NCI-H510A treated with DMSO at 0.1 percent for 48 hours (cell line): ENCODE data around the gene AMFR.

ENCODE experiments used
- DNase-seq: peaks from one replicate; lab custom pipeline; 2025; lab: John Stamatoyannopoulos, UW

AMFR gene

DNA sequence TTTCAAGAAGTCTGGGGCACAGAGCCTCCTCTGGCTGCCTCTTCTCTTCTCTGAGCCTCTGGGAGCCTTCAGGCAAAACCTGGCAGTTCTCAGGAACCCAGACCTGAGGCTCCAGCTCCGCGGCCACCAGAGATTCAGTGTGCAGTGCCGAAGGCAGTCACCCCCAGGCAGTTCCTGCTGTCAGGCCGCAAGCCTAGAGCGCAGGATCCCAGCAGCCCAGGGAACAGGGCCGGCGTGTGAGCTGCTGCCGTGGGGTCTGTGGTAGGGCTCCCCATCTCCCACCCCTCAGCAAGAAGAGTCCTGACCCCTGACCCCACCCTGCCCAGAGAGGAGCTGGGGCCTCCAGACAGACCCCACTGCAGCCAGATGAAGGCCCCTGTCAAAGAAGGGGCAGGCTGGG is 78.2 kb downstream of the AMFR start:
- DNase-seq = no peak

DNA sequence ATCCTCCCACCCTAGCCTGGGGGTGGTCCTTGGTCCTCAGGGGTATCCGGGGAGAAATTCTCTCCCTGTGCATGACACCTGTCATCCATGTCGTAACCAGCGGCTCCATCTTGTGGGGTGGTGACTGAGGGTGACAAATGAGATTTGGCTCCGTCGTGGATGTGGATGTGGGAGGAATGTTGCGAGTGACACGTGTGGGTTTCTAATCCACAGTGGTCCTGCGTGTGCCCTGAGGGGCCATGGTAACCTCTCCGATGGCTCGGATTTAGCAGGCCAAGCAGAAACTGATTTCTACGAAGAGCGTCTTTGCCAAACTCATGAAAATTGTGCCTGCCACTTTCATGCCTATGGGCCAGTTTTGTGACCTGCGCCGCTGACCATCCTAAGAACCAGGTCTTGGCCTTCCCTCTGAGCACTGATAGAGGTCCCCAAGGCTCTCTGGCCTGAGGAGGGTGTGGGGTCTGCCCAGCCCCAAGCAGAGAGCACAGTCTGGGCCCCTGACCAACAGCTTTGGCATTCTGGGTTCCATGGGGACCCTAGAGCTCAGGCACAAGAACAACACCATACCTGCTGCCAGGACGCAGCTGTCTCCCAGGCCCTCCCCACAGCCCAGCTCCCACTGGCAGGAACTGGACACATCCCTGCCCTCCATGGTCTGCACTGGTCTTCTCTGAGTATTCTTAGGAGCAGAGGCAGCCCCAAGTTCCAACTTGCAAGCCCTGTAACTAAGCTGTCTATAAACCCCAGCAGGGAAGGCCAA is 79.0 kb downstream of the AMFR start:
- no peak for DNase-seq

DNA sequence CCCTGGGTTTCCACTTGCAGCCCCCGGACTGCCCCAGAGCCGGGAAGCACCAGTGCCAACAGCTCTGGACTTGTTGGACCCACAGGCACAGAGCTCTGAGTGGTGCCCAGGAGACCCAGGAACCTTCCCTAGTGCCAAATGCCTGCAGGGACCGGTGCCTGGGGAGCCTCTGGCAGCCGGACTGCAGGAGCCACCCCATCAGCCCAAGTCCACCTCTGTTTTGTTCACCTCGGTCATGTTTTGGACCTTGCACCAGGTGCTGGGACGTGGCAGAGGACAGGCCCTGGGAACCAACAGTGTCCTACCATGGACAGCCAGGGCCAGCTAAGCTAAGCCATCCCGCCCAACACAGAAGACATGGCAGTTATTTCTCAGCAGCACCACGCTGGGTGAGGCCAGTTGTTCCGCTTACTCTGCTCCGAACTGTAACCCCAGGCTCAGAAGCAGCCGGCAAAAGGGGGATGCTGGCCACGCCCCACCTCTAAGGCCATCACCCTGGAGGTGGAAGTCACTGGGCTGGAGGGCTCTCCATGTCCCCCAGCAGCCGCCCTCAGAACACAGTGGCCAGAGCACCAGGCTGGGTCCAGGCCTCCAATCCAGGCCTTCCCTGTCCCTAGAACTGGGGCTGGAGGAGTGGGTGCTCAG is 79.8 kb downstream of the AMFR start:
- DNase-seq = no peak

DNA sequence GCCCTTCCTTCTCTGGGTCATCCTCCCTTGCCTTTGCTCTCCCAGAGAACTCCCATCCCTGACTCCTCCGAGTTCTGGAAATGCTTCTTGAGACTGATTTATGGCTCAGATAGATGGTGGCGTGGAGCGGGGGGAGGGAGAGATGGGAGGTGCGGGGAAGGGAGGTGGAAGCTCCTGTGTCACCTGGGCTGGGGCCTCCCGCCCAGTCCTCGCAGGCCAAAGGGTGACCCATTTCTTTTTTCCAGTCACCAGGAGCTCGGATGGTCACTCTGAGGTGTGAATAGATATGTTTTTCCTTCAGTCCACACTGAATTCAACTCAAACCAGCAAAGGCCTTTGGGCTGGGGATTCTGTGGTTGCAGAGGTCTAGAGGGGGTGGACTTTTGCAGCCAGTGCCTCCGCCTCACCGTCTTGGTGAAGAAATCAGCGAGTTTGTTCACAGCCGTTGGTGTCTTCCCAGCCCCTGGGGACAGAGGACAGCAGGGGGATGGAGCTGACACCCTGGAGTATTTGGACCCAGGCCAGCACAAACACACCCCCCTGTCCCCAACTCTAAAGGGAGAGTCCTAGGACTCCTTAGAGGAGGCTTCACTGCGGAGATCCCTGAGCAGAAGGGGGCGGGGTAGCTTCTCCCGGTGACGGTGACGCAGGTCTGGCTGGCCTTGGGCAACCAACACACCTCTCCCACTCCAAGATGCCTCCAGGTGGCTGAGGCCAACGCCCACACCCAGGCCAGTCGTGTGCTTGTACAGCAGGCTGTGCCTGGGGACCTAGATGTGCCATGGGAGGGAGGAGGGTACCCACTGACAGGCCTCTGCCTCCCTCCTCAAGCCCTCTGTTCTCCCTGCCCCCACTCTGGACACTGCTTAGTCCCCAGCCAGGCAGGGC is 80.6 kb downstream of the AMFR start:
- DNase-seq = no peak

DNA sequence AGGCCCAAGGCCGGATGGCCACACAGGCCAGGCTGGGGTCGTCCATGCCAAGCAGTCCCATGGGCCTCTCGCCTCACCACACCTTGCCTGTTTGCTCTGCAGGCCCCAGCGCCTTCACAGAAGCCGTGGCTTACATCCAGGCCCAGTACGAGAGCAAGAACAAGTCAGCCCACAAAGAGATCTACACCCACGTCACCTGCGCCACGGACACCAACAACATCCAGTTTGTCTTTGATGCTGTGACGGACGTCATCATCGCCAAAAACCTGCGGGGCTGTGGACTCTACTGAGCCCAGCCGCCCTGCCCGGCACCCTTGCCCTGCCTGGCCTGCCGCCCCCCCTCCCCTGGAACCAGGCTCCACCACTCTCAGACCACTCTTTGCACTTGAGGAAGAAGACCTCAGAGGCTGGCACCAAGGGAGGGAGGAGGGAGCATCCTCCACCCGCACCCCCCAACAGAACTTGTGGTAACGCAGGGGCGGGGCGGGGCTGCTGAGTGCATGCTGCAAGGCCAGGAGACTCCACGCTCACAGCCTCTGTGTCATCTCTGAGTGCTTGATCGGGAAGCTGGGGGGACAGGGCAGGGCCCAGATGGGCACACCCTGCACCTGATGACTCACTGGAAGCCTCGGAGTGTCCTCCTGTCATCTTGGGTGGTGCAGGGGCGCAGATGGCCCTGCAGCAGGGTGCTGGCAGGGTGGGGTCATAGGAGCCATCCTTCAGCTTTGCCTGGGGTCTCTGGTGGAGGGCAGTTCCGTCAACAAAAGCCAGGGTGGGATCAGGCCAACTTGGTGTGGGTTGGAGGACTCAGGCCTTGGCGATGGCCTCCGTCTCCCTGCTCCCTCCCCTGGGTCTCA is 81.5 kb downstream of the AMFR start:
- DNase-seq = no peak

DNA sequence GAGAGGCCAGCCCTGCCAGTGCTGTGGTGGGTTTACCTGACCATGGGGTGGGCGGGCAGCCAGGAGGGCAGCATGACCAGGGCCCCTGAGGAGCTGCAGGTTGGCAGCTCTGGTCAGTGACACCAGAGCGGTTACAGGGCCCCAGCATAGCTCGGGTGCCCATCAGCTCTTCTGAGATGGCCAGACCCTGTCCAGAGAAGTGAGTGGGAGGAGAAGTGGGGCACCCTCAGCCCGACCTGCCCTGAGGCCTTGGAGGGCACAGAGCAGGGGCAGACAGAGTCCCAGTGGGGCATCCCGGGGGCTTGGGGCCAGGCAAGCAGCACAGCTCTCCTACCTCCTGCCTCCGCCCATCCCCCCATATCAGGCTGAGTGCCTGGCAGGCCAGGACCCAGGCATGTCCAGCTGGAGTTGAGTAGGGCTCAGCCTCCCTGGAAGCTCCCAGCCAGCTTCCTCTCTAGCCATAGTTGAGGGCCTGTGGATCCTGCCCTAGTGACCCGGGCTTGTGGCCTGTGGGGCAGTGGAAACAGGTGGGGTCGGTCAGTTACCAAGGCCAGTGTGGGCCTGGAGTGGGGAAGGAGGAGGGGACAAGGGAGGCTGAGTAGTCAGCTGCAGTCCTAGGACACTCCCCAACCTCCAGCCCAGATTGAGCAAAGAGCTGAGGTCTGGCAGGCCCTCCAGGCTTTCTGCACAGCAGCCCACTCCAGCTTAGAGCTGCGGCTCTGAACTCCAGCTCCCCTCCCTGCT is 83.5 kb downstream of the AMFR start:
- DNase-seq = no peak

DNA sequence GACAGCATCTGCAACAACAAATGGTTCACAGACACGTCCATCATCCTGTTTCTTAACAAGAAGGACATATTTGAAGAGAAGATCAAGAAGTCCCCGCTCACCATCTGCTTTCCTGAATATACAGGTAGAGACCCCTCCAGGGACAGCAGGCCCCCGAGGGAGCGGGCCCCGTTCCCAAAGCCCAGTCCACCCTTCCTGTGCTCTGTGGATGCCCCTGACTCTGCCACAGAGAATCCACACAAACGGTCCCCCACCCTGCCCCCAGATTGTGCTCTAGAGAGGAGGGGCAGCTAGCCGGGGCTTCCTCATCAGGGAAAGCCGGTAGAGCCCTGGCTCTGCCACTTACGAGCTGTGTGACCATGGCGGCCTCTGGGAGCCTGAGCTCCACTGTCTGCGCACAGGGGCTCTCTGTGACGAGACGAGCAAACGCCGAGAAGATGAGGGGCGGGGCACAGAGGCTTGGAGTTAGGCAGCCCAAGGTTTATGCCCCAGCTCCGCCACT is 84.4 kb downstream of the AMFR start:
- no peak for DNase-seq

DNA sequence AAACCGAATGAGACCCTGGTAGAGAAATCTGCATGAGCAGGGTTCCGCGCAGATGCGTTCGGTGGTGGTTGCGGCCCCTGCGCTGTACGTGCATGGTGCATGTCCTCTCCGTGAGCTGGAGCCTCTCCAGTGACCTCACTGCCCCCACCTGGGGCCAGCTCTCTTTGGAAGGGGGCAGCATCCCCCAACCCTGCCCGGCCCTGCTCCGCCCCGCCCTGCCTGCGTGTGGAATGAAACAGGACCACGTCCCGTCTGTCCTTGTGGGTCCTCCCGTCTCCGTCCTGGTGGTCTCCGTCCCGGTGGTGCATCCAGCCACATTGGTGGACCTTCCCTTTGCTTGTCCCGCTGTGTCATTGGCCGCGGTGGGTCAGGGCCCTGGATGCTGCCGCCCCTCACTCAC is 84.9 kb downstream of the AMFR start:
- DNase-seq = no peak

DNA sequence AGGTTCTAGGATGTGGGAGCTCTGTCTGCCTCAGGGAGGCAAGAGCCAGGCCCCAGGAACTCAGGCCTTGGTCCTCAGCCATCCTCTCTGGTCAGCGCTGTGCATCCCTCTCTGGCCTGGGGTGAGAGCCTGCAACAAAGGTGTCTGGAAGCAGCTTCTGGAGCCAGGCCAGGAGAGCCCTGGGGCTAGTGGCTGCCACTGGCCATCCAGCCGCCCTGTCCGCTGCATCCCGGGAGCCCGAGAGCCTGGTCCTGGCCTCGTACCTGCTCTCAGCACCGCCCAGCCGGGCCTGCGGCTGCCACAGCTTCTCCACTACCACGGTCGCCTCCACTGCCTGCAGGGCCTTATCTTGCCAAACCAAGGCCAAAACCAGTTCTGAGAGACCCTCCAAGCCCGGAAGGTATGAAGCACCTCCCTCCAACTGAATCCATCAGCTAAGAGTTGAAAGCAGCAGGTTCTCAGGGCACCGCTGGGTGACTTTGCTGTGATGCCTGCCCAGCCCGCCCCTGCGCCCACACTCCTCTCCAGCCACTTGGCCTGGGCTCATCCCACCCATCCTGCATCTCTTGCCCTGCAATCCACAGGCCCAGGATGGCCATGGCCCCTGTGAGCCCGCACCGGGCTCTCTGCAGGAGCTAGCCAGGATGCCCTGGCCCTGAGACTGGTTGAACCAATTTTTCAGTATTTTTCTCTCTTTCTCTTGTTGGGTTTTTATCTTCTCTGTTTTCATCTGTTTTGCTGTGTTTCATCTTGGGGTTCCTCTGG is 85.7 kb downstream of the AMFR start:
- DNase-seq = no peak

DNA sequence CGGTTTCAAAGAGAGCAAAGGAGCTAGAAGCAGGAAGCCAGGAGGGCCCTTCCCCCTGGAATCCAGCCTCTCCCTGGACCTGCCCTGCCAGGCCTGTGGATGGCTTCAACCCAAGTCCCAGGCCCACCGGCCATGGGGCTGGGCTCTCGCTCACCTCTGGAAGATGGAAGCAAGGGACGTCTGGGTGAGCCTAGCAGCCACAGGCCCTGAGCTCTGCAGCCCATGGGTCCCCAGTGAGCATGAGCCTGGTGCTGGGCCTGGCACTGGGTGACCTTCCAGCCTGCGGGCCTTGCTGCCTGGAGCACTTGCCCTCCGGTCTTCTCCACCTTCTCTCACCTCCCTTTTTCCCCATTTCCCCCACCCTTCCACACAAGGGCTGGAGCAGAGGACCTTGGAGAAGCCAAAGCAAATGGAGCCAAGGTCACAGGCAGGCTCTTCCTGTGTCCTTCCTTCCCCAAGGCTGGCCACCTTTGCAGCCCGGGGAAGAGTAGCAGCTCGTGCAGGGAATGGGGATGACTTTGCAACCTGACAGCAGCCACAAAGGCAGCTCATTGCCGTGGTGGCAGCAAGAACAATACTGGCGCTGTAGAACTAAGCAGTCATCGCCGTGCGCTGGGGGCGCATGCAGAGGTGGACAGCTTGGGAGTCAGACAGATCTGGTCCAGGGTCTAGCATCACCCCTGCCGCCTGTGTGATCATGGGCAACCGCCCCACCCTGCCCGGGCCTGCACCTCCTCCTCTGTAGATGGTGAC is 86.6 kb downstream of the AMFR start:
- no peak for DNase-seq

DNA sequence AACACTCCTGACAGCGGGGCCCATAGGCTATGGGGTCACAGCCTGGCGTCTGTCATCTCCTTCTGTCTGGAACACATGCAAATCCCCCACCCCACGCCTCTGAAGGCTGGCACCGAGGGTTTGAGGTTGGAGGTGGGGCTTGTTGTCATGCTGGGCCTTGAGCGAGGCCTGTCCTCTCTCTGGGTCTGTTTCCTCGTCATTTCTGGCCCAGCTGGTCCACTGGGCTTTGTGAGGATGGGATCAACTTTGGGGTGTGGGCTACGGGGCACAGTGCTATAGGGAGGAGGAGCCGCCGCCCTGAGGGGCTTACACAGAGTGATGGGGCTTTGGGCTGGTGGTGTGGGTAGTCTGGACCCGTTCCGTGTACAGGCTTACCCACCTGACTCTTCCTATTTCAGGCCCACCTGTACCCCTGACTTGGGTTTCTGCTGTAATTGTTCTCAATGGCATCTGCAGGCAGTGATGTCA is 87.5 kb downstream of the AMFR start:
- no peak for DNase-seq

DNA sequence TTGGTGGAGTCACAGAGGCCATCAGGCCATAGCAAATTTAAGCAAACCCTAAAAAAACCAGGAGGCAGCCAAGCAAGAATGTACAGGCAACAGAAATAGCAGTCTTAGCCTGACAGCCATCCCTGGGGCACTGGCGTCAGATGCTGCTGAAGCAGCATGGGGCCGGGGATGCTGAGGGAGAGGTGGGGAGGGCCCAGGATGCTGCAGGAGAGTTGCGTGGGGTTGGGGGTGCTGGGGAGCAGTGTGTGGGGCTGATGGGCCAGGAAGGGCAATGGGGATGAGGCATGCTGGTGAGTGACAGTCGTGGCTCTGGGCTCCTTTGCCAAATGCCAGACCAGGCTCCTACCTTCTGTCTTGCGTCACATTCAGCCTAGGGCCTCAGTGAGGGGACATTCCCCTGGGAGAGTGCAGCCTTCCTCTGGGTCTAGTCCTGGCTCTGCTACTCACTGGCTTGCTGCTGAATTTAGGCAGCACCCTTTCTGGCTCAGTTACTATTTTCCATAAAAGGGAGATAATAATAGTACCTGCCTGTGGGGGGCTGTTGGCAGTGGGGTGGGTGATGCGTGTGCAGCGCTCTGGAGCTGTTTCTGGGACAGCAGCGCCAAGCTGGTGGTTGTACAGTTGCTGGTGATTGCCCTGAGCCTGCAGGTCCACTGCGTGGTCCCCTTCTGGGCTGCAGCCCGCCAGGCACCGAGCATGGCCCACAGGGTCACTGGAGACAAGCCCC is 88.1 kb downstream of the AMFR start:
- DNase-seq = no peak

DNA sequence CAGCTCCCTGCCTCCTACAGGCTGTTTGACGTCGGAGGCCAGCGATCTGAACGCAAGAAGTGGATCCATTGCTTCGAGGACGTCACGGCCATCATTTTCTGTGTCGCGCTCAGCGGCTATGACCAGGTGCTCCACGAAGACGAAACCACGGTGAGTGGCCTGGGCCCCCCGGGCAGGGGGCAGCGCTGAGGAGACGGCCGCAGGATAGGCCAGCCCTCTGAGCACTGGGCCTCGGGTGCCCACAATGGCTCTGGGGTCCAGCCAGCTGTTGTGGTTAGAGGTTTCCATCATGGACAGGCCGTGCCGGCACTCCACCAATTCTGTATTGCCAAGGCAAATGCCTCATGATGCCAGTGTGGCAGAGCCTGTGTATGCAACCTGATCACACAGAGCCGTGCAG is 88.6 kb downstream of the AMFR start:
- DNase-seq = no peak

DNA sequence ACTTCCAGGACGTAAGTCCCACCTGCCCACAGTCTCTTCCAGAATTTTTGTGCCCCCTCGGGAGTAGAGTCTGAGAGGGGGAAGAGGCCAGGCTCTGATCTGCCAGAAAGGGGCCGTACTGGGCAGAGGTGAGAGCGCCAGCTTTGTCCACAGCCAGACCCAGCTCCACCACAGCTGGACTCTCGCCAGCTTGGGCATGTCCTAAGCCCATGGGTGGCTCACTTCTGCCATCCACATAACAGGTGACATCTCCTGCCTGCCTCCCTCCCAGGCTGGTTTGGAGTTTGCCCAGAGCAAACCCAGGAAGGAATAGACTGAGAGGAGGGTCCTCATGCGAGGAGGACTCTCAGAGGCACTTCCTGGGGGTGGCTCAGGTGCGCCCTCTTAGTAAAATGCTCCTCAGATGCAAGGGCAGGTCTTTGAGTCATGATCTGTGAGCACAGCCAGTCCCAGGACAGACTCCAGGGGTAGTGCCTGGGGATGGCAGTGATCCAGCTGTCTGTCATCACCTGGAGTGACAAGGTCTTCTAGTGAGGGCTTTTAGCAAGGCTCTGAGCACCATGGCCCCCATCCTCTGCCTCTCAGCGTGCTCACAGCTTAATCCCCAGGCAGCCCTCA is 89.2 kb downstream of the AMFR start:
- no peak for DNase-seq

DNA sequence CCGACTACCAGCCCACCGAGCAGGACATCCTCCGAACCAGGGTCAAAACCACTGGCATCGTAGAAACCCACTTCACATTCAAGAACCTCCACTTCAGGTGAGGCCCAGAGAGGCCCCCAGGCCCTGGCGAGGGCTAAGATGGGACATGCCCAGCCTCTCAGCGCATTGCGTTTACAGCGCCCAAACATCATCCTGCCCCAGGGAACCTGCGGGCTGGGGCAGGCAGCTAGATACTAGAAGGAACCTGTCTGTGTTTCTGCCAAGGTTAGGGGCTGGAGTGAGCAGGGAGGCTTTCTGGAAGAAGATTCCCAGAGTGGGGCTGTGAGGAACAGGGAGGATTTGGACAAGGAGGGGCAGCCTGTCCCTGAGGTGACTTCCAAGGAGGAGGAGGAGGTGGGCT is 90.6 kb downstream of the AMFR start:
- no peak for DNase-seq

DNA sequence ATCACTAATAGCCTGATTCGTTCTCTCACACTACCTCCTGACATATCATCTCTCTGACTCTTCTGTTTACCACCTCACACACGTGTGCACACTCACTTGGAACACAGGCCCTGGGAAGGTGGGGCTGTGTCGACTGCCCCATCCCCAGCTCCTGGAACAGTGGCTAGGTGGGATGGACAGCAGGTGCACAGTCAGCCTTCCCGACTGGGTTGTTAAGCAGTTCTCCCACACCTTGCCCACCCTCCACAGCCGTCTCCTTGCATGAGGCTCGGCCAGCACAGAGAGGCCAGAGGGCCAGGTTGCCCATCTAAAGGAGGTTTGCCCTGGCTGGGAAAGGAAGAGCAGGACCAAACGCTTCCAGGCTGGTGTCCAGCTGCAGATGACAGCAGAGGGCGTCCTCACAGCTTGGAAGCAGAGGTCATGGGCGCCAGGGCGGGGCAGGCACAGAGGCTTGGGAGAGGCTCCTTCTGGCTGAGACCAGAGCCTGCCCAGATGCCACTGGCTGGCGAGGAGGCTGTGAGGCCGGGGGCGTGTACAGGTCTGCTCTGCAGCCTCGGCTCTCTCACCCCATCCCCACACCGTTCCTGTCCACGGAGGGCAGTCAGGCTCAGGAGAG is 92.8 kb downstream of the AMFR start:
- DNase-seq = no peak

DNA sequence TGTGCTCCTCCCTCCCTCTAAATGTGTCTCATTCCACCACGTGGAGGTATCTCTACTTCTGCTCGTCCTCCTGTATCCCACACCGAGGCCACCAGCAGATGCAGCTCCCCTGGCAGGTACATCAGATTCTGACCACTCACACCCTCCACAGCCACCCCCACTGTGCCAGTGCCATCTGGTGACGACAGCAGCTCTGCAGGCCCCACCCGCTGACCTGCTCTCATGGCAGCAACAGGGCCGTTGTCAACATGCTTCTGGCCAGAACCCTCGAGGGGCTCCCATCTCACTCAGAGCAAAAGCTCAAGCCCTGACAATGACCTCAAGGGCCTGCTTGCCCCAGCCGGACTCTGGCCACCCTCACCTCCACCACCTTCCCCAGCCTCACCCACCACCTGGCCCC is 93.4 kb downstream of the AMFR start:
- no peak for DNase-seq

DNA sequence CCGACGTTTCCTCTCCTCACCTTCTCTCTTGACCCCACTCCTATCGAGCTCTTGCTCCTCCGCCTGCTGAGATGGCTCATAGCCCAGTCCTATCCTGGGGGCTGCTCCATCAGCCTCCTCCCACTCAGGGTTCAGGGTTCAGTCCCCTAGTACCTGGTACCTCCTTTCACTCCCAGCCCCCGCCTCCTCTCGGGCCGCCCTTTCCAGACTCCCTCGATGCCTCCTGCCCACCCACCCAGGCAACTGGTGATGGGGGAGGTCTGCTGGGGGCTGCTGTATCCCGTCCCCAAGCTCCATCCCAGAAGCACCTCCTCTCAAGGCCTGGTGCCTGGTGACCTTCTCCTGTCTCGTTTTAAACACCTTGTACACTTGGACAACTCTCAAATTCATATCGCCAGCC is 93.9 kb downstream of the AMFR start:
- DNase-seq = no peak
